KMS-11 (cell line): ENCODE measurements around the gene DCST1.
A peak's percentile ranks its signal among the peaks of the same experiment; 100 is the strongest.

Experiments used
- H2AFZ ChIP-seq: fragments of 200-600 bp; sonication (generic); 2 replicates; pipeline ENCODE4 v1.6.1; 2016; ENCODE audit warnings: antibody characterized with exemption, mixed run types, low read depth
- H3K27ac ChIP-seq: fragments of 200-600 bp; sonication (generic); 2 replicates; pipeline ENCODE4 v1.6.1; 2016; ENCODE audit warnings: mild to moderate bottlenecking, mixed run types
- H3K27me3 ChIP-seq: fragments of 200-600 bp; sonication (generic); 2 replicates; pipeline ENCODE4 v1.6.1; 2017; ENCODE audit warnings: mild to moderate bottlenecking, low read depth, mixed run types, moderate library complexity; ENCODE audit not compliant: insufficient read depth
- H3K36me3 ChIP-seq: fragments of 200-600 bp; sonication (generic); 2 replicates; pipeline ENCODE4 v1.6.1; 2017; ENCODE audit warnings: mild to moderate bottlenecking, mixed run types; ENCODE audit not compliant: insufficient read depth
- H3K4me1 ChIP-seq: fragments of 200-600 bp; sonication (generic); 2 replicates; pipeline ENCODE4 v1.6.1; 2016; ENCODE audit warnings: mild to moderate bottlenecking, low read depth, mixed run types; ENCODE audit not compliant: poor library complexity, severe bottlenecking
- H3K4me2 ChIP-seq: fragments of 200-600 bp; sonication (generic); 2 replicates; pipeline ENCODE4 v1.7.0; 2016; ENCODE audit warnings: mild to moderate bottlenecking, mixed run types
- H3K4me3 ChIP-seq: fragments of 200-600 bp; sonication (generic); IDR thresholded peaks from 2 replicates; pipeline ENCODE4 v1.6.1; 2017; ENCODE audit warnings: low read depth, low read length, mixed read lengths; ENCODE audit not compliant: insufficient read depth
- H3K79me2 ChIP-seq: fragments of 200-600 bp; sonication (generic); 2 replicates; pipeline ENCODE4 v1.6.1; 2016; ENCODE audit warnings: low read depth, mixed run types; ENCODE audit not compliant: insufficient read depth
- H3K9ac ChIP-seq: fragments of 200-600 bp; sonication (generic); 2 replicates; pipeline ENCODE4 v1.6.1; 2016; ENCODE audit warnings: mild to moderate bottlenecking, mixed run types
- H4K20me1 ChIP-seq: fragments of 200-600 bp; sonication (generic); 2 replicates; pipeline ENCODE4 v1.6.1; 2016; ENCODE audit warnings: mild to moderate bottlenecking, mixed run types; ENCODE audit not compliant: insufficient read depth
- TF ChIP-seq, protein P1 (sequence below): fragments of 200-600 bp; sonication (generic); conservative IDR thresholded peaks from 2 replicates; pipeline ENCODE4 v1.6.1; 2017; ENCODE audit warnings: low read depth, mild to moderate bottlenecking, antibody characterized with exemption, low read length, moderate library complexity, mixed read lengths

The DCST1 gene

DNA sequence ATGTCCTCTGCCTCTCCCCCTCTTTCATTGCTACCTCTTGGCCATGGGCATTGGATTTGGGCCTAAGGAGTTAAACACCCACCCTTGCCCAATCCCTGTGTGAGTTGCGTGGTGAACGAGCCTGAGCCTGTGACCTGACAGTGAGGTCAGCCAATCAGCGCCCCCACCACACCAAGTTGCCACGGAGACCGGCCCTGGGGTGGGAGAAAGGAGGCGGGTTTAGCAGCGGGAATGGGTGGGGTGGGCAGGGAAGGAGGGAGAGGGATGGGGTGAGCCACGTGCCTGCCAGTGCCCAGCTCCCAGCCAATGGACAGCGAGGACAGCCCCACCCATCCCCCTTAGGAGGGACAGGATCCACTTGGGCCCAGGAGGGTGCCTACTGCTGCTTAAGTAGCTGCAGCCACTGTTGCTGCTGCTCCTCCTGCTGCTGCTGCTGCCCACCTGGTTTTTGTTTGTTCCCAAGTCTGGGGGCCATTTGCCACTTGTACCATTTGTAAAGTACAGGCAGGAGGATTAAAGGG, 21.5 kb upstream of the DCST1 start:
- Histone ChIP-seq H3K27ac (no peak overlapping the region; the same call in 1 of the 2 replicates), H3K9ac (no peak overlapping the region), H3K4me2 (no peak overlapping the region), H2AFZ (no peak overlapping the region), H3K27me3 (no peaks in the 10 kb centered on the region), H3K4me3 (no peak overlapping the region), H3K4me1 (peaks cover 17% of the 10 kb centered on the region), H3K79me2 (peaks cover 15% of the 10 kb centered on the region; the same call in 1 of the 2 replicates), H4K20me1 (no peaks in the 10 kb centered on the region), H3K36me3 (peaks cover 7% of the 10 kb centered on the region; the same call in 1 of the 2 replicates)
- TF ChIP-seq, protein P1, sequence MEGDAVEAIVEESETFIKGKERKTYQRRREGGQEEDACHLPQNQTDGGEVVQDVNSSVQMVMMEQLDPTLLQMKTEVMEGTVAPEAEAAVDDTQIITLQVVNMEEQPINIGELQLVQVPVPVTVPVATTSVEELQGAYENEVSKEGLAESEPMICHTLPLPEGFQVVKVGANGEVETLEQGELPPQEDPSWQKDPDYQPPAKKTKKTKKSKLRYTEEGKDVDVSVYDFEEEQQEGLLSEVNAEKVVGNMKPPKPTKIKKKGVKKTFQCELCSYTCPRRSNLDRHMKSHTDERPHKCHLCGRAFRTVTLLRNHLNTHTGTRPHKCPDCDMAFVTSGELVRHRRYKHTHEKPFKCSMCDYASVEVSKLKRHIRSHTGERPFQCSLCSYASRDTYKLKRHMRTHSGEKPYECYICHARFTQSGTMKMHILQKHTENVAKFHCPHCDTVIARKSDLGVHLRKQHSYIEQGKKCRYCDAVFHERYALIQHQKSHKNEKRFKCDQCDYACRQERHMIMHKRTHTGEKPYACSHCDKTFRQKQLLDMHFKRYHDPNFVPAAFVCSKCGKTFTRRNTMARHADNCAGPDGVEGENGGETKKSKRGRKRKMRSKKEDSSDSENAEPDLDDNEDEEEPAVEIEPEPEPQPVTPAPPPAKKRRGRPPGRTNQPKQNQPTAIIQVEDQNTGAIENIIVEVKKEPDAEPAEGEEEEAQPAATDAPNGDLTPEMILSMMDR, result no peak

DNA sequence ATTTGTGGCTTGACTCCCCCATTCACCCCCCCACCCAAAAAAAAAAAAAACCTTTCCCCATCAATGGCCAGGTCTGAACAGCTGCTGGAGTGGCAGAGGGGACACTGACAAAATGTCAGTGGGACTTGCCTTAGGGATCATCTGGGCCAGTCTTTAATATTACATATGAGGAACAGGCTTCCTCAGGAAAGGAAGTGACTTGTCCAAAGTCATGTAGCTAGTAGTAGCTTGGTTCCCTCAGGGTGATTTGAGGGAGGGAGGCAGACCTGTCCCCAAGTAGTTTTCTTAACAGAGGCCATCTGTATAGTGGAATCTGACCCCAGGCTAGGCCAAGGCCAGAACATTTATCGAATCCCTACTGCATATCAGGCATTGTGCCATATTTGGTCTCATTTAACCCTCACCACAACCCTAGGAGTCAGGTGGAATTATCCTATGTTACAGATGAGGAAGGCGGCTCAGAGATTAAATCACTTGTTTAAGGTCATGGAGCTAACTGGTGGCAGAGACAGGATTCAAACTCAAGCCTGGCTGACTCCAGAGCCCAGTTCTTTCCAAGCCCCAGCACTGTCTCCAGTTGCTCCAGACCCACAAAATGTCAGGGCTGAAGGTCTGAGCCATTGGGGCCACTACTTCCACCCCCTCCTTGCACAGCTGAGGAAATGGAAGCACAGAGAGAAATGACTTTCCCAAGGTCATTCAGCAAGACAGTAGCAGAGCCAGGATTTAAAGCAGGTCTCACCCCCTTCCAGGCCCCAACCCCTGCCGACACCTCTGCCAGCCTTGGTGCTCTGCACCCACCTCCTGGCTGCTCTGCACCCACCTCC, 20.6 kb upstream of the DCST1 start:
- H3K36me3 ChIP-seq, result peaks cover 7% of the 10 kb centered on the region; the same call in 1 of the 2 replicates
- TF ChIP-seq, protein P1, result no peak
- peak overlapping the region; percentile 11; the same call in 1 of the 2 replicates for H3K27ac ChIP-seq
- H4K20me1 ChIP-seq, result no peaks in the 10 kb centered on the region
- no peaks in the 10 kb centered on the region for H3K27me3 ChIP-seq
- peaks cover 23% of the 10 kb centered on the region for H3K4me1 ChIP-seq
- no peak overlapping the region for H3K4me2 ChIP-seq
- no peak overlapping the region for H3K9ac ChIP-seq
- peaks cover 6% of the 10 kb centered on the region; the same call in 1 of the 2 replicates for H3K79me2 ChIP-seq
- H3K4me3 ChIP-seq, result no peak overlapping the region
- H2AFZ ChIP-seq, result no peak overlapping the region

DNA sequence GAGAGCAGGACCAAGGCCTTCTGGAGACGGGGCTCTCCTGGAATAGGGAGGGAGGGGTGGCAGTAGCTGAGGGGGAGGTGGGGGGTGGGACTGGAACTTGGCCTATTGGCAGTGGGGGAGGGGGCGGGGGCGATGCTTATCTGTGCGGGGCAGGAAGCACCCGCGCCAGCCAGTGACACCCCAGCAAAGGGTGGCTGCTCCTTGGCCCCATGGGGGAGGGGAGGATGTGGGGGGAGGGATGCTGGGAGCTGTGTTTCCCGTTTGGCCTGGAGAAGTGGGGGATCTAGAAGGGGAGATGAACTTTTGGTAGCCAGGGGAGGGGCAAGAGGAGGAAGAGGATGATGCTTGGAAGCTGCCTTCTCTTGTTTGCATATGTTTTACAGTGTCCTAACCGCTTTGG, 20.0 kb upstream of the DCST1 start:
- TF ChIP-seq, protein P1, result no peak
- Histone ChIP-seq H3K4me2 (no peak overlapping the region), H3K9ac (no peak overlapping the region), H3K79me2 (peaks cover 6% of the 10 kb centered on the region; the same call in 1 of the 2 replicates), H3K27ac (no peak overlapping the region; the same call in 1 of the 2 replicates), H3K27me3 (no peaks in the 10 kb centered on the region), H3K4me1 (peaks cover 28% of the 10 kb centered on the region), H2AFZ (no peak overlapping the region), H3K36me3 (peaks cover 7% of the 10 kb centered on the region; the same call in 1 of the 2 replicates), H4K20me1 (no peaks in the 10 kb centered on the region), H3K4me3 (no peak overlapping the region)

DNA sequence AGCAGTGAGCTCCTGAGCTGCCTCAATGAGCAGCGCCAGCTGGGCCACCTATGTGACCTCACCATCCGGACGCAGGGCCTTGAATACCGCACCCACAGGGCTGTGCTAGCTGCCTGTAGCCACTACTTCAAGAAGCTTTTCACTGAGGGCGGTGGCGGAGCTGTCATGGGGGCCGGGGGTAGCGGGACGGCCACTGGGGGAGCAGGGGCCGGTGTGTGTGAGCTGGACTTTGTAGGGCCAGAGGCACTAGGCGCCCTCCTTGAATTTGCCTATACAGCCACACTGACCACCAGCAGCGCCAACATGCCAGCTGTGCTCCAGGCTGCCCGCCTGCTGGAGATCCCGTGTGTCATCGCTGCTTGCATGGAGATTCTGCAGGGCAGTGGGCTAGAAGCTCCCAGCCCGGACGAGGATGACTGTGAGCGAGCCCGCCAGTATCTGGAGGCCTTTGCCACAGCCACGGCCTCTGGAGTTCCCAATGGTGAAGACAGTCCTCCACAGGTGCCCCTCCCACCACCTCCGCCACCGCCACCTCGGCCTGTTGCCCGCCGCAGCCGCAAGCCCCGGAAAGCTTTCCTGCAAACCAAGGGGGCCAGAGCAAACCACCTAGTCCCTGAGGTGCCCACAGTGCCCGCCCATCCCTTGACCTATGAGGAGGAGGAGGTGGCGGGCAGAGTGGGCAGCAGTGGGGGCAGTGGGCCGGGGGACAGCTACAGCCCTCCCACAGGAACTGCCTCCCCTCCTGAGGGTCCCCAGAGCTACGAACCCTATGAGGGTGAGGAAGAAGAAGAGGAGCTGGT, 18.7 kb upstream of the DCST1 start:
- TF ChIP-seq, protein P1, result no peak

More for the DNA sequence above, 18.7 kb upstream of the DCST1 start:
- no peaks in the 10 kb centered on the region; the same call in 1 of the 2 replicates for H3K79me2 ChIP-seq
- peaks cover 32% of the 10 kb centered on the region for H3K4me1 ChIP-seq
- H4K20me1 ChIP-seq, result no peaks in the 10 kb centered on the region
- H3K27ac ChIP-seq, result no peak overlapping the region; the same call in 1 of the 2 replicates
- H3K9ac ChIP-seq, result no peak overlapping the region
- H3K36me3 ChIP-seq, result peaks cover 7% of the 10 kb centered on the region; the same call in 1 of the 2 replicates
- no peak overlapping the region for H2AFZ ChIP-seq
- H3K4me3 ChIP-seq, result no peak overlapping the region
- no peaks in the 10 kb centered on the region for H3K27me3 ChIP-seq
- H3K4me2 ChIP-seq, result no peak overlapping the region
